NCI-H187 treated with DMSO at 0.1 percent for 48 hours (cell line): ENCODE data around the gene PASD1.
A peak's percentile ranks its signal among the peaks of the same experiment; 100 is the strongest.

Experiments
- DNase-seq: peaks from one replicate; lab custom pipeline; 2025; lab: John Stamatoyannopoulos, UW

The PASD1 gene

GRCh38 chrX:151702026-151702714, 138.7 kb downstream of the PASD1 start:
- DNase-seq: no peak

- no peak for DNase-seq
These were observed 139.4 kb downstream of the PASD1 start for GRCh38 chrX:151702741-151703340.

GRCh38 chrX:151703487-151703886, 140.0 kb downstream of the PASD1 start:
- DNase-seq: no peak

GRCh38 chrX:151704041-151704663, 140.7 kb downstream of the PASD1 start:
- no peak for DNase-seq

- no peak for DNase-seq
These were observed 145.3 kb downstream of the PASD1 start for GRCh38 chrX:151708821-151709220.

GRCh38 chrX:151710457-151710856, 147.0 kb downstream of the PASD1 start:
- DNase-seq: no peak

- no peak for DNase-seq
These were observed 147.7 kb downstream of the PASD1 start for GRCh38 chrX:151711154-151711553.

- peak; percentile 15 for DNase-seq
These were observed 148.3 kb downstream of the PASD1 start for GRCh38 chrX:151711787-151712186.

DNA sequence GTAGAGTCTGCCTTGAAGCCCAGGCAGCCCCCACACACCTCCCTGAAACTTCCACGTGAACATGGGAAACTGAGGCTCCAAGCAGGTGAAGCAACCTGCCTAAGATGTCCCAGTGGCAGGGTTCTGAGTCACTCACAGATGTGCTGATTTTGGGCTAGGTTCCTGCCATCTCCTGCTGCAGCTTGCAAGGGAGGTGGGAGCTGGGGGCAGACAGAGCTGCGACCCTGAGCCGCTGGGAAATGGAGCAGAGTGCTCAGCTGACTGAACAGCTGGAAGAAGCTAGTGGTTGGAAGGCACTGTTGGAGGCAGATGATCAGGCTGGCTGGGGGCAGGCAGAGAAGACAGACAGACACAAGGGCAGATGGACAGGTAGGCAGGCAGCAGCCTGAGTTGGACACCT, 148.8 kb downstream of the PASD1 start:
- DNase-seq: no peak

- no peak for DNase-seq
These were observed 150.4 kb downstream of the PASD1 start for GRCh38 chrX:151713849-151714248.

DNA sequence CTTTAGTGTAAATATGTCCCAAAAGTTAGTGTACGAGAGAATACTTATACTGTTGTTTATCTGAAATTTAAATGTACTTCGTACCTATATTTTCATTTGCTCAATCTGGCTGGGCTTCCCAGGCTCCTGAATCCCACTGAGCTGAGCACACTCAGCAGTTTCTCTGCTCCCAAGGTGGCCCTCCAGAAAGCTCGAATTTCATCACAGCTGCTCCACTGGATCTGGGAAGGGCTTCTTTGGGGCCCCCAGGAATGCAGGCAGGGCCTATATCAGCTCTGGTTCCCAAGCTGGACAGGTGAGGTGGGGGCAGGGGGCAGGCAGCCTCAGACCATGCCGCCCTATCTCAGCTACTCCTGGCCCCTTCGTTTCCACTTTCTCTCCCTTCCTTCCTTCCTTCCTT, 150.9 kb downstream of the PASD1 start:
- no peak for DNase-seq

DNA sequence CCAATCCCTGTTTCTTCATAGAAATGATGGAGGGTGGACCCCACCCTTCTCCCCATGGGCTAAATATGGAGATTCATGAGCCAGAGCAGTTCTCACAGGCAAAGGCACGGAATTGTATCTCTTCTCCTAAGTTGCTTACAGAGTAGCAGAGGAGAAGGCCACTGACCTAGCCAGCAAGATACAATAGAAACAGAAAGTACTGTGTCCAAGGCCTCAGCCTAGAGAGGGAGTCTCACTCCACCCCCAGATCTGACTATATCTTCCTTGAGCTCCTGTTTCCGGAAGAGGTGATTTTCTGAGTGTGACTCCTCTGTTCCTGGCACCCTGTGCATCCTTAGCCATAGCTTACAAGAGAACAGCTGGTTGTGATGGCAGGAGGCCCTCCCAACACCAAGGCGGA, 152.3 kb downstream of the PASD1 start, which contains the start of gene FATE1:
TSS of gene FATE1 (plus strand) at position 284 of the 400 bp plus-strand sequence. CDS start at position 369, 85 bp downstream.
- no peak for DNase-seq

- DNase-seq: no peak
These were observed 158.9 kb downstream of the PASD1 start for GRCh38 chrX:151722241-151722846.

DNA sequence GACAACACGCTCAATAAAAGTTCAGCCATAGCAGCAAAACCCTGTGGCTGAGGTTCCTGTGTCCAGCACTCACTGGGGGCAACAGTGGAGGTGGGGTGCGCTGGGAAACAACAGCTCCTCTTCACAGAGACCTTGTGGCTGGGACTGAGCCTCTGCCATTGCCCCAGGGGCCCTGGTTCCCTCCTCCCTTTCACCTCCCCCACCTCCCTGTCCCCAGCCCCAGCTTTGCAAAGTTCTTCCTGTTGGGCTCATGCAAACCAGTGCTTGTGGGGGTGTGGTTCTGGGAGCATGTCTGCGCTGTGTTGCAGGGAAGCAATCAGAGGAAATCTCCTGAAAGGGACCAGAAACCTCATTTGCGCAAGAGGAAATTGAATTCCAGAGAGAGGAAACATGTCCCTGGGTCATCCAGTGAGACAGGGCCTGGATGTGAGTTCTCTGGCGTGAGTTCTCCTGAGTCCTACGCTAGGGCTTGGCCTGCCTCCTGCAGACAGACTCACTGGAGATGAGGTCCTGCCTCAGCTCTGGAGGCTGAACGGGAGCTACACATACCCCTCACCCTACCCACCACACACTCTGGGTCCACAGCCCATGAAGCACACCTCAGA, 159.8 kb downstream of the PASD1 start:
- no peak for DNase-seq

- DNase-seq: no peak
These were observed 161.3 kb downstream of the PASD1 start for GRCh38 chrX:151724563-151725337.

GRCh38 chrX:151725338-151725614, 161.8 kb downstream of the PASD1 start:
- DNase-seq: no peak
